ENCODE results near the gene ZMIZ1.
A peak's percentile ranks its signal among the peaks of the same experiment; 100 is the strongest.

ZMIZ1 gene

GRCh38 chr10:79285315-79286197, 216.8 kb downstream of the ZMIZ1 start:
- DNase-seq (ENCODE audit: low read depth in 2 of 2), result peak; percentile 38 to 48

GRCh38 chr10:79286318-79286951, 217.7 kb downstream of the ZMIZ1 start:
- DNase-seq (ENCODE audit: low read depth in 2 of 2), result peak; percentile 75 to 83

- no peak for DNase-seq (ENCODE audit: low read depth in 2 of 2)
Observed at GRCh38 chr10:79287973-79288723, 219.4 kb downstream of the ZMIZ1 start.

GRCh38 chr10:79289801-79290200, 221.0 kb downstream of the ZMIZ1 start:
- no peak for DNase-seq (ENCODE audit: low read depth in 2 of 2)

- no peak for DNase-seq (ENCODE audit: low read depth in 2 of 2)
Observed at GRCh38 chr10:79292026-79292766, 223.4 kb downstream of the ZMIZ1 start.

GRCh38 chr10:79292891-79293746, 224.4 kb downstream of the ZMIZ1 start:
- DNase-seq (ENCODE audit: low read depth in 2 of 2), result no peak

GRCh38 chr10:79293841-79294581, 225.2 kb downstream of the ZMIZ1 start:
- no peak for DNase-seq (ENCODE audit: low read depth in 2 of 2)

DNA sequence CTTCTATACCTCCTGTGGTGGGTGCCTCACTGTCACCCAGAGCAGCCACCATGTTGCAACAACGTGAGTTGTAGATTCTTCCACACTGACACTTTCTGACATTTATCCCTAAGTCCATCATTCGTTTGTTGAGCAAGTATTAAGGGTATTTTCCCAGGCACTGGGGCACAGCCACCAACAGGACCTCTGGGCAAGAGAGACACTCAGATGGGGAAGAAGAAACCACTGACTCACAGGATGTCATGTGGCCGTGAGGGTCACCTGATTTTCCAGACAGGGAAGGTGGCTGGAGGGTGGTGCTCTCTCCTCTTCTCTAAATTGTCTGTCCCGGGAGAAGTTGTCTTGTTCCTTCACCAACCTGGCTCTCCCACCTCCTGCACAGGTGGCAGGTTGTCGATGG, 226.8 kb downstream of the ZMIZ1 start:
- DNase-seq (ENCODE audit: low read depth in 2 of 2), result no peak

DNA sequence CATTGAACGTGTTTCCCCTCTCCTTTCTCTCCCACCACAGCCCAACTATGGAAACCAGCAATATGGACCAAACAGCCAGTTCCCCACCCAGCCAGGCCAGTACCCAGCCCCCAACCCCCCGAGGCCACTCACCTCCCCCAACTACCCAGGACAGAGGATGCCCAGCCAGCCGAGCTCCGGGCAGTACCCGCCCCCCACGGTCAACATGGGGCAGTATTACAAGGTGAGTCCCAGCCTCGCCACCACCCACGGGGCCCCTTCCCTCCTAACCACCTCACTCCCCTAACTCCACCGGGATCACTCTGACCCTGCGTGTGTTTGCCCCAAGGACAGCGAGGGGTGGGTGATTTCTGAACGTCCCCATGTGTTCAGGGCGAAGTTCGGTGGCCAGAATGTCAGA, 227.7 kb downstream of the ZMIZ1 start:
- no peak for DNase-seq (ENCODE audit: low read depth in 2 of 2)

DNA sequence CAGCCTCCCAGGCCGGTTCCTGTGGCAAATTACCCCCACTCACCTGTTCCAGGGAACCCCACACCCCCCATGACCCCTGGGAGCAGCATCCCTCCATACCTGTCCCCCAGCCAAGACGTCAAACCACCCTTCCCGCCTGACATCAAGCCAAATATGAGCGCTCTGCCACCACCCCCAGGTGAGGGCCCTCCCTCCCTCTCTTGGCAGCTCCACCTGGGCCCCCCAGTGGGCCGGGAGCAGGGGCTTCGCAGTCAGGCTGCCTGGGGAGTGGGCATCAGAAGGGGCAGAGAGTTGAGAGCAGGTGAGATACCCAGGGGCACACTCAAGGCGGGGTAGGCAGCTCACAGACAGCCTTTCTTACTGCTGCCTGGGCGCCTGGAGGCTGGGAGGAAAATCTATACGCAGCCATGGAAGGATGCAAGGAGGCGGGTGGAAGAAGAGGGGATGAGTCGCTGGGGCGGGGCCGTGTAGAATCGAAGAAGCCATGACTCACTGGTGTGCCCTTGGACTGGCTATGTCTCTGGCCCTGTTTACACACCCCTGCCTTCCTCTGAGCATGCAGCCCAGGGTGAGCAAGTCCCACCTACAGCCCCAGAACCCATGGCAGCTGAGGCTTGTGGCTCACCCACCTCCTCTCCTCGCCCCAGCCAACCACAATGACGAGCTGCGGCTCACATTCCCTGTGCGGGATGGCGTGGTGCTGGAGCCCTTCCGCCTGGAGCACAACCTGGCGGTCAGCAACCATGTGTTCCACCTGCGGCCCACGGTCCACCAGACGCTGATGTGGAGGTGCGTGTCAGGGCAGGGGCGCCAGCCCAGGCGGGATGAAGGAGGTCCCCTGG, 229.9 kb downstream of the ZMIZ1 start:
- DNase-seq (ENCODE audit: low read depth in 2 of 2), result peak; percentile 51 to 61

- DNase-seq (ENCODE audit: low read depth in 2 of 2), result no peak
Observed at GRCh38 chr10:79299397-79300241, 230.9 kb downstream of the ZMIZ1 start.

DNA sequence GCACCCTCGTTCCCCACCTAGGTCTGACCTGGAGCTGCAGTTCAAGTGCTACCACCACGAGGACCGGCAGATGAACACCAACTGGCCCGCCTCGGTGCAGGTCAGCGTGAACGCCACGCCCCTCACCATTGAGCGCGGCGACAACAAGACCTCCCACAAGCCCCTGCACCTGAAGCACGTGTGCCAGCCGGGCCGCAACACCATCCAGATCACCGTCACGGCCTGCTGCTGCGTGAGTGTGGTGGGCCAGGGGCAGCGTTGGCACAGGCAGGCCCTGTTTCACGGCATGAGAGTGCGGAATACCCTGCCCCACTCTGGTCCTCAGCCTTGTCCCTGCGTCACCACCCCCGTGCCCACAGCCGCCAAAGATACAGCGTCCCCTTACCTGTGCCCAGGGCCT, 231.9 kb downstream of the ZMIZ1 start:
- DNase-seq (ENCODE audit: low read depth in 2 of 2), result no peak

DNA sequence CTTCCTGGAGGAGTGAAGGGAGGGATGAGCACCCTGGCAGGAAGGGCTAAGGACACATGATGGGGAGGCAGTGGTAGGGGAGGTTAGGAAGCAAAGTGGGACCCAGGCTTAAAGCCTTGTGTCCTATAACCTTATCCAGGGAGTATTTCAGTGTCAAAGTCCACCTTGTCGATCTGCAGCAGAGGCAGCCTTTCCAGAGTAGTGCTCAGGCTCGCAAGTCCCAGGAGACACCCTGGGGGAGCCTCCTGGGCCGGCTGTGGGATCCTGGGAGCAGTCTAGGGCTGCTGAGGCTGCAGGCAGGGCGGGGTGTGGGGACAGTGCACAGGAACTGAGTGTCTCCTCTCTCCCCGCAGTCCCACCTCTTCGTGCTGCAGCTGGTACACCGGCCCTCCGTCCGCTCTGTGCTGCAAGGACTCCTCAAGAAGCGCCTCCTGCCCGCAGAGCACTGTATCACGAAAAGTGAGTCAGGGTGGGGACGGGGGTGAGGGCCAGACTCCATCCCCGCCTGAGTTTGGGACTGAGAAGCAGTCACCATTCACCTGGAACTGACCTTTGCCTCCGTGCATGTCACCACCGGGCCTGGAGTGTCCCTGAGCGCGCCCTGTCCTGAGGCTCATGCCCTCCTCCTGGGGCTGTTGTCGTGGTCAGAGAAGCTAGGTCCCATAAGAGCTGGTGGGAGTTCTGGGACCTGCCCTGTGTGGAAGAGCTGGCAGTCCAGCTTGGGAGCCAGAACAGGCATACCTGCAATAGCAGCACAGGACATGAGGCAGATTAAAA, 233.2 kb downstream of the ZMIZ1 start:
- DNase-seq (ENCODE audit: low read depth in 2 of 2), result no peak

- no peak for DNase-seq (ENCODE audit: low read depth in 2 of 2)
Observed at GRCh38 chr10:79303631-79304478, 235.1 kb downstream of the ZMIZ1 start.

DNA sequence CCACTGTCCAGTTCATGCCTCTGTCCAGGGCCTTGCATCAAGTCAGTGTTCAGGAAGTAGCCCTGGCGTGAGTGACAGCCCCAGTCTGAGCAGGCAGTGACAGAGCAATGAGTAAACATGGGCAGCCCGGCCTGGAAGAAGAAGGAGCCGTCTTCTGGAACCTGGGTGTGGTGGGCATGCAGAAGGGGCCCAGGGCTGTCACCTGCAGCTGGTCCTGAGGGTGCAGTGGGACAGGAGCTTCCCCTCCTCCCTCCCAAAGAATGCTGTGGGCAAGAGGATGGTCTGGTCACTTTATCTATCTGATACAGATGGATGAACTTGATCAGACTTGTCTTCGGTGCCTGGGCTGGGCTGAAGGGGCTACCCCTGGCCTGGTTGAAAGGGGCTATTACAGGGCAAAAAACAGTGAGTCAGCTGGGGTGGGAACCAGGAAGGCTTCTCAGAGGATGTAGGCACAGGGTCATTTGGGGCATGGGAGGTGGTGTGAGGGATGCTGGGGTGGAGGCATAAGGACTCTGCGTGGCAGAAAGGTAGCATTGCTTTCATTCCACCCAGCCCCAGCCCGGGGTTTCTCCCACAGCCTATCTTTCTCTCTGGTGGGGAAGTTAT, 235.8 kb downstream of the ZMIZ1 start:
- no peak for DNase-seq (ENCODE audit: low read depth in 2 of 2)

DNA sequence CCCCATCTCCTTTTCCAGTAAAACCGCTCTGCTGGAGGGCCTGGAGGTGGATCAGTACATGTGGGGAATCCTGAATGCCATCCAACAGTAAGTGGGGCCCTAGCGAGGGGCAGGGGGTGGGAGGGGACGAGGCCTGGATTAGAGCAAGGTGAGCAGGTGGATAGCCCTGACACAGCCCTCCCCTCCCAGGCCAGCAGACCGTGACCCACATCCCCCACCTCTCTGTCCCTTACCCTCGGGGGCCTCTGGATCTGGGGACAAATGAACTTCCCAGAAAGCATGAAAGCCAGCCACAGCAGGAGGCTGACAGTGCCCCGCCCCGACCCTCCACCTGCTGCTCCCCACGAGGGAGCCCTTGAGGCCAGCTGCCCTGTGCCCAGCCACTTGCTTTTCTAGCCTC, 236.7 kb downstream of the ZMIZ1 start:
- DNase-seq (ENCODE audit: low read depth in 2 of 2), result no peak

Measured in stimulated activated CD8-positive, alpha-beta memory T cell treated with anti-CD3 and anti-CD28 coated beads, Interleukin-2, amount 100 ng/mL, for 48 hours (primary cell).